Stimulated activated CD4-positive, alpha-beta T cell treated with anti-CD3 and anti-CD28 coated beads, Interleukin-12 subunit alpha, Interleukin-12 subunit beta, amount 100 ng/mL, for 4 hours (primary cell): ENCODE results near the gene PCNX4.

Experiments used
- DNase-seq: peaks from one replicate; pipeline ENCODE4 v3.0.0-alpha.2; 2020

Gene PCNX4

GRCh38 chr14:60106339-60106738 lies 14.6 kb downstream of the PCNX4 start:
- no peak for DNase-seq

GRCh38 chr14:60107477-60107876 lies 15.8 kb downstream of the PCNX4 start:
- no peak for DNase-seq

GRCh38 chr14:60111732-60112131 lies 20.0 kb downstream of the PCNX4 start:
- DNase-seq: no peak

- DNase-seq: no peak
Measured at GRCh38 chr14:60114881-60115280, 23.2 kb downstream of the PCNX4 start.

GRCh38 chr14:60116181-60116580 lies 24.5 kb downstream of the PCNX4 start:
- no peak for DNase-seq

- no peak for DNase-seq
Measured at GRCh38 chr14:60125918-60126317, 34.2 kb downstream of the PCNX4 start.

GRCh38 chr14:60133487-60133886 lies 41.8 kb downstream of the PCNX4 start:
- no peak for DNase-seq

GRCh38 chr14:60134702-60135101 lies 43.0 kb downstream of the PCNX4 start:
- DNase-seq: no peak

- peak; percentile 40 for DNase-seq
Measured at GRCh38 chr14:60151715-60152114, 60.0 kb downstream of the PCNX4 start.

- no peak for DNase-seq
Measured at GRCh38 chr14:60153991-60154390, 62.3 kb downstream of the PCNX4 start.

- no peak for DNase-seq
Measured at GRCh38 chr14:60154671-60155070, 62.9 kb downstream of the PCNX4 start.

GRCh38 chr14:60160422-60160821 lies 68.7 kb downstream of the PCNX4 start:
- DNase-seq: no peak

GRCh38 chr14:60161196-60162107 lies 69.7 kb downstream of the PCNX4 start:
- DNase-seq: no peak

GRCh38 chr14:60163693-60164092 lies 72.0 kb downstream of the PCNX4 start:
- no peak for DNase-seq

- DNase-seq: no peak
Measured at GRCh38 chr14:60164404-60164711, 72.6 kb downstream of the PCNX4 start.

- peak; percentile 64 for DNase-seq
Measured at GRCh38 chr14:60164712-60165546, 73.2 kb downstream of the PCNX4 start, which contains the start of gene DHRS7. TSS of gene DHRS7 (minus strand) at chr14:60165398. CDS start at chr14:60165309, 89 bp downstream.

- no peak for DNase-seq
Measured at GRCh38 chr14:60165547-60165876, 73.8 kb downstream of the PCNX4 start.

- no peak for DNase-seq
Measured at GRCh38 chr14:60166142-60166541, 74.4 kb downstream of the PCNX4 start.

GRCh38 chr14:60169722-60170121 lies 78.0 kb downstream of the PCNX4 start:
- DNase-seq: no peak

- no peak for DNase-seq
Measured at GRCh38 chr14:60170948-60171347, 79.2 kb downstream of the PCNX4 start.

- DNase-seq: no peak
Measured at GRCh38 chr14:60171690-60172089, 80.0 kb downstream of the PCNX4 start.

- DNase-seq: no peak
Measured at GRCh38 chr14:60174352-60175254, 82.9 kb downstream of the PCNX4 start.
